ENCODE measurements around the gene THNSL1. TPM values are rescaled to one million over a fixed set of nuclear protein-coding genes. Genes with fewer than 3 reads are reported as not detected.
A peak's percentile ranks its signal among the peaks of the same experiment; 100 is the strongest.
"Not testable (repeated sequence)": the region's sequence is repeated elsewhere in the genome, so short reads cannot be mapped to it uniquely, and the experiment has no call there.

THNSL1 gene, protein sequence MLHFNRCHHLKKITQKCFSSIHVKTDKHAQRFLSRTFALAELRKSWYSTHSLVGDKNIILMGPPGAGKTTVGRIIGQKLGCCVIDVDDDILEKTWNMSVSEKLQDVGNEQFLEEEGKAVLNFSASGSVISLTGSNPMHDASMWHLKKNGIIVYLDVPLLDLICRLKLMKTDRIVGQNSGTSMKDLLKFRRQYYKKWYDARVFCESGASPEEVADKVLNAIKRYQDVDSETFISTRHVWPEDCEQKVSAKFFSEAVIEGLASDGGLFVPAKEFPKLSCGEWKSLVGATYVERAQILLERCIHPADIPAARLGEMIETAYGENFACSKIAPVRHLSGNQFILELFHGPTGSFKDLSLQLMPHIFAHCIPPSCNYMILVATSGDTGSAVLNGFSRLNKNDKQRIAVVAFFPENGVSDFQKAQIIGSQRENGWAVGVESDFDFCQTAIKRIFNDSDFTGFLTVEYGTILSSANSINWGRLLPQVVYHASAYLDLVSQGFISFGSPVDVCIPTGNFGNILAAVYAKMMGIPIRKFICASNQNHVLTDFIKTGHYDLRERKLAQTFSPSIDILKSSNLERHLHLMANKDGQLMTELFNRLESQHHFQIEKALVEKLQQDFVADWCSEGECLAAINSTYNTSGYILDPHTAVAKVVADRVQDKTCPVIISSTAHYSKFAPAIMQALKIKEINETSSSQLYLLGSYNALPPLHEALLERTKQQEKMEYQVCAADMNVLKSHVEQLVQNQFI
- polyA plus RNA-seq, result 1 to 10 TPM in 2 of 3 donors, under 1 TPM in 1; 0.90 to 2.0 (median 1.9) TPM

DNA sequence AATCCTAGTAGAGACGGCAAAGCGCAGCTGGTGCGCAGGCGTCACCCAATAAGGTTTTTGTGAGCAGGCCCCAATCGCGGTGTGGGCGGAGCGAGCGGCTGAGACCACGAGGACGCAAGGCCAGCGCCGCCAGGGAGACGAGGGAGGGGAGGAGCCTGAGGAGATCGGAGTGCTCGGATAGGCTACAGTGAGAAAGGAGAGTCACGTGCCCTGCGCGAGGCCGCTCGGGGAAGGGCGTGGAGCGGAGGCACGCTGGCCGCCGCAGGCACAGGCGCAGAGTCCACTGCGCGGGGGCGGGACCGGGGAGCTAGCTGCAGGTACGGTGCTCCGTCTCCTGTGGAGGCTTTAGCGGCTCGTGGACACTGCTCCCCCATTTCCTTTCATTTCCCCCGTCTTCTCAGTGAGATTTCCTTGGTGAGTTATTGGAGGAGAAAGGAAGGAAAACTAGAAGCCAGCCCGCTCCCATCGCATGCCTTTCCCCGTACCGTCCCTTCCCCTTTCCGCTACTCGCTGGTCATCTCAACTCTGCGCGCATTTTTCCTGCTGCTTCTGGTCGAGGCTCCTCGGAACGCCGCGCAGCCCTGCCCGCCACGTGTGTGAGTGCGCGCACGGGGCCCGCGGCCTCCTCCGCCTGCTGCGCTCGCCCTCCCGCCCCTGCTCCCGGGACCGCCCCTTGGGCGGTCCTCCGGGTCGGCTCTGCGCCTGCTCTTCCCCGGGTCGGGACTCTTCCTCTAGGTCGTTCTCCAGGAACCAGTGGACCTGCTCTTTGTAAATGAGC is at the start of gene THNSL1:
THNSL1 (plus strand) TSS at position 237 of the 778 bp plus-strand sequence. CDS start 6,612 bp downstream, outside the sequence.
- Mint-ChIP-seq H3K27me3 (ENCODE audit: low read depth in 3 of 3) (peaks cover 12 to 18% (median 13%) of the 10 kb centered on the region in 3 donors), H3K9me3 (peaks cover 0 to 4% (median 0%) of the 10 kb centered on the region in 6 donors), H3K4me1 (peaks cover 18 to 20% of the 10 kb centered on the region in 2 donors), H3K4me3 (peak within 1 kb of the TSS; percentile 87 to 97 (median 91)), H3K27ac (peak within 1 kb of the TSS; percentile 95 to 100 (median 99)), H3K36me3 (peaks cover 0 to 3% (median 0%) of the 10 kb centered on the region in 3 donors)
- peak; percentile 96 to 97 (median 96) for DNase-seq

DNA sequence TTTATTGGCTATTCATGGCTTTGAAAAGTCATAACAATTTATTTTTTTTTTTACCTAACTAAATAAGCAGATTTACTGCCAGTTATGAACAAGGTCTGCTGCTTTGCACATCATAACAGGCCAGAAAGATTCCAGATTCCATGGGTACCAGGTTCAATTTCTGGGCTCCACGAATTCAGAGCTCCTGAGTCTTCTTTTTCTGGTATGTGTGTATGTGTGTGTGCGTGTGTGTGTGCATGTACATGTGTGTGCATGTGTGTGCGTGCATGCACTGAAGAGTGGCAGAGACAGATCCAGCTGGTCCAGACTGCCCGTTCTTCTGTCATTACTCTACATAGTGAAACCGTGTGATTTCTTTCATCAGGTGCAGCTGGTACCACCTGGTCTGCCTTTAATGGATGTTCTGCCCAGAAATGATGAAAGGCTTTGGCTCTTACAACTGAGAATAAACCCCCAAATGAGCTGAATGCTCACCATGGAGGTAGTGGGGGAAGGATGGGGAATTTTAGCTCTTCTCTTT is 49.4 kb upstream of the THNSL1 start:
- Mint-ChIP-seq H3K4me3 (no peak overlapping the region), H3K36me3 (peaks cover 0 to 4% (median 3%) of the 10 kb centered on the region in 3 donors), H3K4me1 (no peaks in the 10 kb centered on the region), H3K27me3 (ENCODE audit: low read depth in 3 of 3) (peaks cover 0 to 2% (median 0%) of the 10 kb centered on the region in 3 donors), H3K9me3 (no peaks in the 10 kb centered on the region), H3K27ac (no peak overlapping the region)
- DNase-seq, result no peak

DNA sequence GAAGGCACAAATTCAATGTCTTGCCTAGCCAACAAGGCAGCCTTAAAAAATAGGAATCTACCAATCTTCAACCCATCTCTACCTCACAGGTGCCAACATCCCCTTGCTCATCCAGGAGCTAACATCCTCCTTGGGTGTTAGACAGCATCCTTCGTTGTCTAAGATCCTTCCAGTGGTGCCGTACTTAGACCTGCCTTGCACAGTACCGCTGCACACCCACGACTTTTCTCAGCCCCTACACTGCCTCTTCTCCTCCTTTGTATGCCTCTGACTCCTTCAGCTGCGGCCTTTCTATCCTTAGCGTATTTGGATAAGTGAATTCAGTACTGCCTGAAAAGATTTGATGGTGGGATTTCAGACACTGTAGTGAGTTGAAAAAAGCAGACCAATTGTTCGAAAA is 48.1 kb upstream of the THNSL1 start:
- Mint-ChIP-seq H3K36me3 (peaks cover 0 to 4% (median 3%) of the 10 kb centered on the region in 3 donors), H3K27me3 (ENCODE audit: low read depth in 3 of 3) (peaks cover 0 to 2% (median 0%) of the 10 kb centered on the region in 3 donors), H3K27ac (no peak overlapping the region), H3K4me3 (no peak overlapping the region), H3K4me1 (no peaks in the 10 kb centered on the region), H3K9me3 (no peaks in the 10 kb centered on the region)
- DNase-seq, result no peak

DNA sequence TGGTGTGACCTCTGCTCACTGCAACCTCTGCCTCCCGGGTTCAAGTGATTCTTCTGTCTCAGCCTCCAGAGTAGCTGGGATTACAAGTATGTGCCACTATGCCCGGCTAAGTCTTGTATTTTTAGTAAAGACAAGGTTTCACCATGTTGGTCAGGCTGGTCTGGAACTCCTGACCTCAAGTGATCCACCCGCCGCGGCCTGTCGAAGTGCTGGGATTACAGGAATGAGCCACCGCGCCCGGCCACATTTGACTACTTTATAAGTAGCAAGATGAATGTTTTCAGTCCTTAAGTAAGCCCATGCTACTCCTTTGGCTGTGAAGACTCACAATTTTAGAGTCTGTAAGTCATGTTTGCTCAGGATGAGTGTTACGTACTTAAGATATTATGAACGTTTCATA is 47.5 kb upstream of the THNSL1 start:
- DNase-seq; H3K4me3 Mint-ChIP-seq; H3K36me3 Mint-ChIP-seq; H3K4me1 Mint-ChIP-seq; H3K27me3 Mint-ChIP-seq (ENCODE audit: low read depth in 3 of 3); H3K9me3 Mint-ChIP-seq; H3K27ac Mint-ChIP-seq: not testable (repeated sequence)

DNA sequence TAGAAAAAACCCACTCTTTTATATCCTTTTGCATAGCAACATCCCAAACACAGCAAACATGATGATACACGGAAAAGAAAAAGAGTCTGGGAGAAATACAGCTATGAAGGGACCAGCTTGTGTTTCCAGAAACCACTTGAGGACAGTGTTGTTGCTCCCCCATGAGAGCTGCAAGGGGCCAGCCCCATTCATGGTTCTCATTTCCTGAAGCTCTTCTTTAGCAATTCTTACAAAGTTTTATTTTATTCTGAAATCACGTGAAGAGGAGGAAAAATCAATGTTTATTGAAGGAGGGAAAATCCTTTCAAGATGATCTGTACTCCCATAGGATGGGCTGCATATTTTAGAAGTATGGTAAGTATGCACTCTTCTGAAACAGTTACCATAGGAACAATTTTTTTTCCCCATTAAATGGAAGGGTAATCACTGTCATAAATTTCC is 46.6 kb upstream of the THNSL1 start:
- no peaks in the 10 kb centered on the region for H3K9me3 Mint-ChIP-seq
- no peak overlapping the region for H3K4me3 Mint-ChIP-seq
- H3K36me3 Mint-ChIP-seq, result peaks cover 0 to 4% (median 3%) of the 10 kb centered on the region in 3 donors
- DNase-seq, result no peak
- H3K27me3 Mint-ChIP-seq (ENCODE audit: low read depth in 3 of 3), result peaks cover 0 to 2% (median 0%) of the 10 kb centered on the region in 3 donors
- H3K4me1 Mint-ChIP-seq, result no peaks in the 10 kb centered on the region
- H3K27ac Mint-ChIP-seq, result no peak overlapping the region

DNA sequence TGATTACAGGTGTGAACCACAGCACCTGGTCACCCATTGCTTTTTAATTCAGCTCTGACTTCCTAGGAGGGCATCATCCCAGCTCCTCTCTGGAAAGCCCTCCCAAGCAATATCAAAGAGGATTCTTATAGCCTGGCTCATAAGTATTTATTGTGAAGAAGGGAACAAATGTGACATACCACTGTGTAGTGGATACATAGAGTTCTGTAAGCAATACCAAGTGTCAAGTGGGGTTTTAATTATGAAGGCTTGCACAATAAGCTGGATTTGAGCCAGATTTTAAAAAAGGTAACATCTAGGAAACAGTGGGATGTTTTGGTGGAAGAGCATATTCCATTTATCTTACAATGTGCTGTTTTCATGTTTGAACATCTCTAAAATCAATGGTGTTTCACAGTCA is 45.0 kb upstream of the THNSL1 start:
- DNase-seq, result no peak
- Mint-ChIP-seq H3K36me3 (peaks cover 0 to 4% (median 0%) of the 10 kb centered on the region in 3 donors), H3K4me3 (no peak overlapping the region), H3K9me3 (no peaks in the 10 kb centered on the region), H3K4me1 (no peaks in the 10 kb centered on the region), H3K27me3 (ENCODE audit: low read depth in 3 of 3) (peaks cover 0 to 2% (median 2%) of the 10 kb centered on the region in 3 donors), H3K27ac (no peak overlapping the region)

DNA sequence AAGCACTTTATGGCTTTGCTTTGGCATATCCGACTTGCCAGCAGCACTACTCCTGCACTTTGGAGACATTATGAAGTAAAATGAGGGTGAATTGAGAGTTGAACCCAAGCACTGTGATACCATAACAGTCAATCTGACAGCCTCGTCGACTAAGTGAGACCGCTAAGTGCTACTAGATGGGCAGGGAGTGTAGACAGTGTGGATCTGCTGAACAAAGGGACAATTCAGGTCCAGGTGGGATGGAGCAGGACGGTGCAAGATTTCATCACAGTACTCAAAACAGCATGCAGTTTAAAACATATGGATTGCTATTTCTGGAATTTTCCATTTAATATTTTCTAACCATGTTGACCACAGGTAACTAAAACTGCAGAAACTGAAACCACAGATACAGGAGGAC is 43.2 kb upstream of the THNSL1 start:
- no peaks in the 10 kb centered on the region for H3K4me1 Mint-ChIP-seq
- no peak for DNase-seq
- H3K36me3 Mint-ChIP-seq, result peaks cover 0 to 4% (median 0%) of the 10 kb centered on the region in 3 donors
- no peak overlapping the region for H3K4me3 Mint-ChIP-seq
- H3K27me3 Mint-ChIP-seq (ENCODE audit: low read depth in 3 of 3), result peaks cover 0 to 2% (median 0%) of the 10 kb centered on the region in 3 donors
- H3K9me3 Mint-ChIP-seq, result no peaks in the 10 kb centered on the region
- no peak overlapping the region for H3K27ac Mint-ChIP-seq

DNA sequence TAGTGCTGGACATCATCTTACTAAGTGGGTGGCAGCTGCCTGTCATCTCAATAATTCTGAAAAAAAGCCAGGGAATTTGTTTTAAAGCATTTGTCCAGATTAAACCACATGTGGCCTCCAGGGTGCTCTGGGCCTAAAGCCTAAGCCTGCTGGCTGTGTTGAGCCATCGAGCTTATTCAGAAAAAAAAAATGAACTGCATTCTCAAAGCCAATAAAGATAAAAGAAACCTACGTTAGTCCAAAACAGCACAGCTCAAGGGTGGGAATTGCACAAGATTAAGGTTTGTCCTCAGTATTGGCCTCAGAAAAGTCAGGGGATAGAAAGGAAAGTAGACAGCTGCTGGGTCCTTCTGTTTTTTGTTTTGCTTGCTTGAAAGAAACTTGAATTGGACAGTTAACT is 41.4 kb upstream of the THNSL1 start:
- DNase-seq, result no peak
- Mint-ChIP-seq H3K4me3 (no peak overlapping the region), H3K9me3 (no peaks in the 10 kb centered on the region), H3K36me3 (peaks cover 0 to 4% (median 1%) of the 10 kb centered on the region in 3 donors), H3K27me3 (ENCODE audit: low read depth in 3 of 3) (peaks cover 0 to 4% (median 0%) of the 10 kb centered on the region in 3 donors), H3K27ac (no peak overlapping the region), H3K4me1 (no peaks in the 10 kb centered on the region)

DNA sequence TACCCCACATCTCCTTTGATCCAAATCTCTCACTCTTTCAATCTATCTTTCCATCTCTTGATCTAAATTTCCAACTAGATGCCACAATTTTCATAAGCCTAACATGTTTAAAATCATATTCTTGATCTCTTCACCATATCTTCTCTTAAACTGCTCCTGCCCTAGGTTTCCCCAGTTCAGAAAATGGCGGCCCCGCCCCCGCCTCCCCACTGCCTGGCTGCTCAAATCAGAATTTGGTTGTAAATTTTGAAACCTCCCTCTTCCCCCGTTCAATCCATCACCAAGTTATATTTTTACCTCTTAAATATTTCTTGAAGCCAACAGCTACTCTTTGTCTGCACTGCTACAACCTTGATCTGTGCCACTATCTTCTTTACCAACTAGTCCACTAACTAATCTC is 36.7 kb upstream of the THNSL1 start:
- no peak for DNase-seq
- no peak overlapping the region for H3K4me3 Mint-ChIP-seq
- no peaks in the 10 kb centered on the region for H3K9me3 Mint-ChIP-seq
- H3K36me3 Mint-ChIP-seq, result peaks cover 0 to 6% (median 5%) of the 10 kb centered on the region in 3 donors
- H3K27ac Mint-ChIP-seq, result no peak overlapping the region
- H3K27me3 Mint-ChIP-seq (ENCODE audit: low read depth in 3 of 3), result peaks cover 0 to 7% (median 2%) of the 10 kb centered on the region in 3 donors
- no peaks in the 10 kb centered on the region for H3K4me1 Mint-ChIP-seq

DNA sequence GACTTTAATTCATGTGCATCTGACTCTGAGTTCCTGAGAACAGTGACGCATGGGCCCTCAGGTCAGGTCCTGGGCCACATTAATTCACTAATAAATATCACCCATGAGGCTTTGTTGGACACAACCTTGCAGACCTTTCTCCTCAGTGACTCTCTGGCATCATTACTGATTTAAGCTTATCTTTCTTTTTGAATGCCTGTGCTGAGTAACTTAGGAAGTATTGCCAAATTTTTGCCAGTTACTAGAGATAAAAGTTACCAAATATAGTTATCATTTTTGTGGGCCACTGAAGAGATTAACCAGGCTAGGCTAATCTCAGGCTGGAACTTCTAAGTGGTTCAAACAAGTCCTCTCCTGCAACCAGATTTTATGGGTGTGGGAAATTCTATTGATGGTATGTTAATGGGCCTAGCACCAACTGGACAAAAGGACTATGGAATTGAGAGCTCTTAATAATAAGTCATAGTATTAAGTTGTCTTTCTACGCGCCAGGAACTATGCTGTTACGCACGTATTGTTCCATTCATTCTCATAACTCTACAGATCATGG is 35.2 kb upstream of the THNSL1 start:
- no peak overlapping the region for H3K4me3 Mint-ChIP-seq
- no peak overlapping the region for H3K27ac Mint-ChIP-seq
- H3K9me3 Mint-ChIP-seq, result no peaks in the 10 kb centered on the region
- H3K4me1 Mint-ChIP-seq, result no peaks in the 10 kb centered on the region
- H3K36me3 Mint-ChIP-seq, result peaks cover 0 to 6% (median 5%) of the 10 kb centered on the region in 3 donors
- no peak for DNase-seq
- peaks cover 0 to 5% (median 2%) of the 10 kb centered on the region in 3 donors for H3K27me3 Mint-ChIP-seq (ENCODE audit: low read depth in 3 of 3)

DNA sequence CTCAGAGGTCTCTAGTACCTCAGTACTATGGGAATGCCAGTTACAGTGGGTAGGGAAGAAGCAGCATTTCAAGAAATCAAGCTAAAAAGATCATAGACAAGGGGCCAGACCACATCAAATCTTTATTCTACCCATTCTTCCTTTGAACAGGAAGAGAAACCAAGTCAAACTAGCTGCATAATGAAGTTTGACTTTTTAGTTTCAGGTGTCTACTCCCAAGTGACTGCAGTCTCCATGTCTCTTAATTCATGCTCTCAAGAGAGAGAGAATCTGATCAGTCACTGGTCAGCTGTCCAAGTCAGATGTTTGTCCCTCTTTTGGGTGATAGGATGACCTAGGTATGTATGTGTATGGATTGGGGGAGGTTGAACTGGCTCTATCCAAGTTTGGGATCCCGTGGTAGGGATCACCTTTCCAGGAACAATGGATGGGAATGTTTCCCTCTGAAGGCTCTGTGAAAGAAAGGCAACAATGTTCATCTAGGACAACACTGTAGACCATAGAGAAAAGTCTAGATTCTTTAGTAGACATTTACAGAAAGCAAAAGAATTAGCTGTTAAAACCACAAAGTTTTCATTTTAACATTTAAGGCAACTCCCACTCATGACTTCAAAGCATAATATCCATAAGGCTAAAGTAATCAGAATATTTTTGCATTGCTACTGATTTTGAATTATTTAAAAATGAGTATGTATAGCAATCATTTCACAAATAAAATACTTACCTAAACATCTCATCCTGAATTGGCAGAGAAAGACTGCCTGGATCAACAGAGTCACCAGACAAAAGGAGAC is 33.9 kb upstream of the THNSL1 start:
- Mint-ChIP-seq H3K27ac (no peak overlapping the region), H3K4me3 (no peak overlapping the region), H3K27me3 (ENCODE audit: low read depth in 3 of 3) (peaks cover 0 to 5% (median 2%) of the 10 kb centered on the region in 3 donors), H3K36me3 (peaks cover 0 to 6% (median 5%) of the 10 kb centered on the region in 3 donors), H3K4me1 (no peaks in the 10 kb centered on the region), H3K9me3 (no peaks in the 10 kb centered on the region)
- DNase-seq, result no peak

DNA sequence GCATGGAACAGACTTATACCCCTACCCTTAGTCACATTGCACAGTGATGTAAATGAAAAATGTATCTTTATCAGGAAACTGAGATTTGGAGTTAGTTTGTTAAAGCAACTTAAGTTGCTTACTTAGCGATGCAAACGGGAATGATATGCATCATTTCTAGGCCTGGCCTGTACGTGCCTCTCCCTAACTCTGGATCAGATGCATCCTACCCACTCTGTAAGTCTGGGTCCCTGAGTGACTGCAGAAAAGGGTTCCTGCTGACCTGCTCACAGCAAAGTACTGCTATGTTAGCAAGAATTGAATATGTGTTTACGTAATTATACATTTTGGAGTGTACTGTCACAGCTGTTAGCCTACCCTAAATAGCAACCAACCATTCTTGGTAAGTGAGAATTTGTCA is 33.3 kb upstream of the THNSL1 start:
- no peak for DNase-seq
- Mint-ChIP-seq H3K27ac (no peak overlapping the region), H3K36me3 (peaks cover 0 to 6% (median 5%) of the 10 kb centered on the region in 3 donors)

More for the DNA sequence above, 33.3 kb upstream of the THNSL1 start:
- H3K9me3 Mint-ChIP-seq, result no peaks in the 10 kb centered on the region
- no peaks in the 10 kb centered on the region for H3K4me1 Mint-ChIP-seq
- H3K4me3 Mint-ChIP-seq, result no peak overlapping the region
- peaks cover 0 to 5% (median 2%) of the 10 kb centered on the region in 3 donors for H3K27me3 Mint-ChIP-seq (ENCODE audit: low read depth in 3 of 3)
